Activated CD8-positive, alpha-beta memory T cell treated with anti-CD3 and anti-CD28 coated beads, Interleukin-2, amount 50 U/mL, for 24 hours (primary cell): ENCODE measurements around the gene HDAC1.

ENCODE experiments used
- DNase-seq: peaks from one replicate; pipeline ENCODE4 v3.0.0-alpha.2; 2020; ENCODE audit errors: extremely low read depth

The HDAC1 gene

GRCh38 chr1:32330558-32331151, 38.8 kb downstream of the HDAC1 start:
- no peak for DNase-seq

- no peak for DNase-seq
Measured at GRCh38 chr1:32331549-32331948, 39.7 kb downstream of the HDAC1 start.

DNA sequence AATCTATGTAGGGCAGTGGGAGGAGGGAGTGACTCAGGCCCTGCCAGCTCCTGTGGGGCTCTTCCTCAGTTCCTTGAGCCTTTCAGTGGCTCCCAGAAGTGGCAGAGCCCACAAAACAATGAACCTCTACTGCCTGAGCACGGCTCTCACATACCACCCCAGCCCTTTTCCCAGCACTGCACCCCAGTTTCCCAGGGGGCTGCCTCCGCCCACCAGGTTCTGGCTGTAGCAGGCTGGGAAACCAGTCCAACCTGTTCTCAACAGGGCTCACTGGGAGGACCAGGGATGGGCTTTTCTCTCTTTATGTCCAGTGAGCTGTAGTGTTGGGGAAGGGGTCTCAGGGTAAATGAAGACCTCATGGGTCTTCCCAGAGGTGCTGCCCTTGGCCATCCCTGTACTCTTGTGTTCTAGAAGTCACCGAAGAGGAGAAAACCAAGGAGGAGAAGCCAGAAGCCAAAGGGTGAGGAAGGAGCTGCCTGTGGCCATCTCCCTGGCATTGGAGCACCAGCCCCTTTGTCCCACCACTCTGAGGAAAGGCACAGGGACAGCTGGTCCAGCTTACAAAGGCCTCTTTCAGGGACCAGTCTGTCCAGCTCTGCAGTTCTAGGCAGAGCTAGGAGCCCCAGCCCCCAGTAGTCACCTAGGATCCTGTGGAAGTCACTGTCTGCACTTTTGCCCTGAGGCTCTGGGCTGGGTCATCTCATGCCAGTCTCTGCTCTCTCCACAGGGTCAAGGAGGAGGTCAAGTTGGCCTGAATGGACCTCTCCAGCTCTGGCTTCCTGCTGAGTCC, 40.6 kb downstream of the HDAC1 start:
- DNase-seq, result no peak

DNA sequence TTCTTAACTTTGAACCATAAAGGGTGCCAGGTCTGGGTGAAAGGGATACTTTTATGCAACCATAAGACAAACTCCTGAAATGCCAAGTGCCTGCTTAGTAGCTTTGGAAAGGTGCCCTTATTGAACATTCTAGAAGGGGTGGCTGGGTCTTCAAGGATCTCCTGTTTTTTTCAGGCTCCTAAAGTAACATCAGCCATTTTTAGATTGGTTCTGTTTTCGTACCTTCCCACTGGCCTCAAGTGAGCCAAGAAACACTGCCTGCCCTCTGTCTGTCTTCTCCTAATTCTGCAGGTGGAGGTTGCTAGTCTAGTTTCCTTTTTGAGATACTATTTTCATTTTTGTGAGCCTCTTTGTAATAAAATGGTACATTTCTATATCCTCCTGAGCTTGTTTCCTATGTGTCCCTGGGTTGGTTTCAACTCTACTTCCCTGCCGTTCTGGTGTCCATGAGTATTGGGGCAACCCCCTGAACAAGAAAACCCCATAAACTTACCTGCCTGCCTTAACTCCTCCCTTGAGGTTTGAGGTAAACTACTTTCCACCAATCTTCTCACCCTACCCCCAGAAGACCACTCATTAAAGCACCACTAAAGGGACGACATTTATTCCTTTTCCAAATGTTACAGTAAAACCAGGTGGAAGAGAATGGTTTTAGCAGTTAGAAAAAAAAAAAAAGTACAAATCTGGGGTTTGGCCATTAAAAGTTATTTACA, 41.5 kb downstream of the HDAC1 start:
- DNase-seq, result no peak

DNA sequence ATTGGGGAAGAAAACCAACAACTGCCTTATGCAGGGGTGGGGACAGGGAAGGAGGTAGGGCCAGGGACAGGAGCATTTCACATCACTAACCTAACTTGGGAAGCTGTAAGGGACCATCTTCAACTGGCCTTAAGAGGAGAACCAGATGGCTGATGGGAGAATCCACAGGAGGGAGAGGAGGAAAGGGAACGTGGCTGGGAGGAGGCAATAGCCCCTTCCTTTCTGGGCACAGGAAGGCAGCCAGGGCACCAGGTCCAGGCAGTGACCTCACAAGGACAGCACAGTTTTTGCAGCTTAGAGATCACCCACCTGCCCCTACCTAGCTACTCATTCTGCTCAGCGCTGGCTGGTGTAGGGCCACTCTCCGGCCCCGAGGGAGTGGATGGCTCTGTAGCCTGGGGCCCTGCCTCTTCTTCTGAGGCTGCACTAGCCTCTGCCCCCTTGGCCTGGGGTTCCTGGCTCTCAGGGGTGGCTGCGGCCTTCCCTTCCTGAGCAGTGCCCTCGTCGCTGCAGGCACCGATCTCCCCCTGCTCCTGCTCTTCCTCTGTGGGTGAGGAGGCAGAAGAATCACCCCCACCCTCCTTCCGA, 42.5 kb downstream of the HDAC1 start:
- no peak for DNase-seq

GRCh38 chr1:32334864-32335534, 43.1 kb downstream of the HDAC1 start:
- no peak for DNase-seq

DNA sequence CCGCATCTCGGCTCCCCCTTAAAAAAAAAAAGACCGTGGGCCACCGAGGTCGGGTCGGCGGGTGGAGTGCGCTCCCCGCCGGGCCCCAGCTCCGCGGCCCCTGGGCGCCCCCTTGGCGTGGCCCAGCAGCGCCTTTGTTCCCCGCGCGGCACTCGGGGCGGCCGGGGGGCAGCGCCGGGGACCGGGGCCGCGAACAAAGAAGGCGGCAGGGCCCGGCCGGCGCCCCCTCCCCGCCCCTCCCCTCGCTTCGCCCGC, 43.6 kb downstream of the HDAC1 start:
- DNase-seq, result no peak

- peak; percentile 46 for DNase-seq
Measured at GRCh38 chr1:32335790-32336590, 44.1 kb downstream of the HDAC1 start, which contains the start of gene MARCKSL1. Gene MARCKSL1 (minus strand): TSS chr1:32336233. CDS start chr1:32336033, 200 bp downstream.

- no peak for DNase-seq
Measured at GRCh38 chr1:32336591-32336932, 44.7 kb downstream of the HDAC1 start.

DNA sequence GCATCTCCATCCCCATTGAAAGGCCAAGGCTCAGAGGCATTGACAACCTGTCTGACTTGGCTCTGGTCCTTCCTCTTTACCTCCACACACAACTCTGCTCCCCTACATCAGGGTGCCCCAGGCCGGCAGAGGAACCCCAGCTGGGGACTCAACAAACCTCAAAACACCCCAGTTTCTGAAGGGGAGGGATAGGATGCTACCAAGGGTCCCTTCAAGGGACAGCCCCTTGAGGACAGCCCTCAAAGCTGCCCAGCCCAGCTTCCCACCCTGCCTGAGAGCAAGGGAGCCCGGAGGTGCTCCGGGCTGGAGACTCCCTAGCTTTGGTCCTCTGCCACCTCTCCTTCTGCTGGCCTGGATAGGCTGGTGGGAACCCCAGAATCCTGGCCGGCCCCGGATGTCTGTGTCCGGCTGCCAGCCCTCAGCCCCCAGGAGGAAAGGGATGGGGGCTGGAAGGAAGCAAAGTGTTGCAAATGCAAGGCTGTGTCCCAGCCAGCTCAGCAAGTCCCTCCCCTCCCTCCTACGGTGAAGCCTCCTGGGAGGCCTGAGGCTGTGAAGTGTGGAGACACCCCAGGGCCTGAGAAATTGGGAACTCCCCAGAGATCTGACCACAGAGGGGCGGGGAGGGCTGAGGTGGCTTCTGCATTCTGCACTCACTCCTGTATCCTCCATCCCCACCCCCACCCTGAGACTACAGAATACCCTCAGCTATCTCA, 45.2 kb downstream of the HDAC1 start:
- peak; percentile 37 for DNase-seq

- no peak for DNase-seq
Measured at GRCh38 chr1:32337855-32338636, 46.2 kb downstream of the HDAC1 start.

DNA sequence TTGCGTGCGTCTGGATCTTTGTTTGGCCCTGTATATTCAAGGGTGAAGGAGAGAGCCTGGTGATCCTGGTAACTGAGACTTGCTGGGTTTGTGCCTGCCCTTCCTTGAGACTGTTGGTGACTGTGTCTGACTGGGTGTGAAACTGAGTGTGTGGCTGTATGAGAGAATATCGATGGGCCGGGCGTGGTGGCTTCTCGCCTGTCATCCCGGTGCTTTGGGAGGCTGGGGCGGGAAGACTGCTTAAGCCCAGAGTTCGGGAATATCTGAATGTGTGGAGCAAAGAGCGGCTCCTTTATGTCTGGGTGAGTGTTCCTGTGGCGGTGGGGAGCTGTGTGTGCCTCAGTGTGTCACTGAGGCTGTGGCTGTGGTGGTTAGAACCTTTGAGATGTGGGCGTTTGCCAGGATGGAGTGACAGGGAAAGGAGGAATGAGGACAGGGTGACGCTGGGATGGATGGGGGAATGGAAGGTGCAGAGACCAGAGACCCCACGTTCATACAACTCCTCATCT, 46.8 kb downstream of the HDAC1 start:
- DNase-seq, result no peak

- DNase-seq, result no peak
Measured at GRCh38 chr1:32339363-32339978, 47.6 kb downstream of the HDAC1 start.

GRCh38 chr1:32341186-32341757, 49.4 kb downstream of the HDAC1 start:
- DNase-seq, result no peak

- DNase-seq, result no peak
Measured at GRCh38 chr1:32341971-32342370, 50.1 kb downstream of the HDAC1 start.

DNA sequence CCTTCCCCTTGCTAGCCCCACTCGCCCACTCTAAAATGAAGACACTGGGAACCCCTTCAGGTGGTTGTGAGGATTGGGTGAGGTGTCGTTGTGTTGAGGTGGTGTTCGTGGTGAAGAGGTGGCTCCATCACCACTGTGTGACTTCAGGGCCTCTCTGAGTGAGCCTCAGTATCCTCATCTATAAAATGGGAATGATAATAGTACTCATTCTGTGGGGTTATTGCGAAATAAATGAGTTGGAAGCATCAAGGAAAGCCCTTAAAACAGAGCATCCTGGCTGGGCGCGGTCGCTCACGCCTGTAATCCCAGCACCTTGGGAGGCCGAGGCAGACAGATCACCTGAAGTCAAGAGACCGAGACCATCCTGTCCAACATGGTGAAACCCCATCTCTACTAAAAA, 50.8 kb downstream of the HDAC1 start:
- no peak for DNase-seq

DNA sequence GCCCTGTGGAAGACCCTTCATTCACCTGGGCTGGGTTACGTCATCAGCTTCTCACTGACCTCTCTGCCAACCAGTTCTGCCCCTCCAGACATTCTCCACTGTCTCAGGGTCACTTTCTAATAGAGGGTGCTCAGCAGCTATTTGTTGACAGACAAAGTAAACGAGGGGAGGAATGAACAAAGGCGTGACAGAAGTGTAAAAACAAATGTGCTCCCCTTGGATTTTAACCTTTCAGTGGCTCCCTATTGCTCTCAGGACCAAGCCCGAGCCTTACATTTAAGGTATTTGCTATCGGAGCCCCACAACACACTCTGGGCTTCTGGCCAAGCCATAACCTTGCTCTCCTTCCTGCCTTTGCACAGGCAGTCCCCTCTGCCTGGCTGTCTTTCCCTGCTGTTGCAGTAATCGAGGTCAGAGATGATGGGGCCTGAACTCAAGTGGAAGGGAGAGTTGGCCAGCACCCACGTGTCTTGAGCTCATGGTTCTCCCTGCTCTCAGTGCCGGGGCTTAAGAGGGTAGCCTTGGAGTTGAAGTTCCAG, 53.5 kb downstream of the HDAC1 start:
- DNase-seq, result no peak

GRCh38 chr1:32346532-32347157, 54.8 kb downstream of the HDAC1 start:
- DNase-seq, result no peak
